ENCODE data around the gene PCCA. TPM values are rescaled to one million over a fixed set of nuclear protein-coding genes. Genes with fewer than 3 reads are reported as not detected.
"Not testable (repeated sequence)": the region's sequence is repeated elsewhere in the genome, so short reads cannot be mapped to it uniquely, and the experiment has no call there.

PCCA gene
- total and polyA plus RNA-seq, 4 donors = 8.3 to 71.8 (median 22.8) TPM

GRCh38 chr13:100214886-100215285 lies 126.0 kb downstream of the PCCA start:
- Histone ChIP-seq H3K4me1 (ENCODE audit: control insufficient read depth in 5 of 5, insufficient read depth in 5 of 5, low read length in 5 of 5) (no peaks in the 10 kb centered on the region), H3K9me3 (ENCODE audit: control insufficient read depth in 4 of 4, insufficient read depth in 3 of 4, low read length in 3 of 4) (no peaks in the 10 kb centered on the region), H3K36me3 (ENCODE audit: control insufficient read depth in 4 of 4, insufficient read depth in 4 of 4, low read length in 4 of 4) (peaks cover 0 to 9% (median 3%) of the 10 kb centered on the region in 4 donors), H3K27me3 (ENCODE audit: control insufficient read depth in 3 of 3, insufficient read depth in 3 of 3, low read length in 2 of 3) (no peaks in the 10 kb centered on the region), H3K9ac (ENCODE audit: insufficient read depth in 1 of 2, low read length in 2 of 2) (no peak overlapping the region), H3K27ac (ENCODE audit: low read depth in 1 of 2, low read length in 1 of 2) (no peak overlapping the region), H3K4me3 (no peak overlapping the region)
- DNase-seq (no peak), ATAC-seq (ENCODE audit: insufficient read depth, low FRiP score) (no peak)
- WGBS, 2 donors = 94 to 97% methylated on average over 3 of the region's 3 CpGs
- TF ChIP-seq CTCF (IDR thresholded peaks at IDR 0.05; ENCODE audit: control extremely low read depth, extremely low read depth) = no peak

GRCh38 chr13:100221166-100221565 lies 132.3 kb downstream of the PCCA start:
- ATAC-seq (ENCODE audit: insufficient read depth, low FRiP score) (no peak), DNase-seq (no peak)
- no peaks in the 10 kb centered on the region for H3K27me3 ChIP-seq (ENCODE audit: control insufficient read depth in 3 of 3, insufficient read depth in 3 of 3, low read length in 2 of 3)
- 70 to 78% methylated on average over 2 of the region's 2 CpGs for WGBS, 2 donors
- no peak overlapping the region for H3K27ac ChIP-seq (ENCODE audit: low read depth in 1 of 2, low read length in 1 of 2)
- no peak overlapping the region for H3K9ac ChIP-seq (ENCODE audit: insufficient read depth in 1 of 2, low read length in 2 of 2)
- H3K9me3 ChIP-seq (ENCODE audit: control insufficient read depth in 4 of 4, insufficient read depth in 3 of 4, low read length in 3 of 4) = no peaks in the 10 kb centered on the region
- no peaks in the 10 kb centered on the region for H3K4me1 ChIP-seq (ENCODE audit: control insufficient read depth in 5 of 5, insufficient read depth in 5 of 5, low read length in 5 of 5)
- TF ChIP-seq CTCF (IDR thresholded peaks at IDR 0.05; ENCODE audit: control extremely low read depth, extremely low read depth) = no peak
- H3K4me3 ChIP-seq = no peak overlapping the region
- peaks cover 0 to 2% (median under 1%) of the 10 kb centered on the region in 4 donors for H3K36me3 ChIP-seq (ENCODE audit: control insufficient read depth in 4 of 4, insufficient read depth in 4 of 4, low read length in 4 of 4)

GRCh38 chr13:100223966-100224530 lies 135.2 kb downstream of the PCCA start:
- H3K27me3 ChIP-seq (ENCODE audit: control insufficient read depth in 3 of 3, insufficient read depth in 3 of 3, low read length in 2 of 3); H3K27ac ChIP-seq (ENCODE audit: low read depth in 1 of 2, low read length in 1 of 2); H3K4me1 ChIP-seq (ENCODE audit: control insufficient read depth in 5 of 5, insufficient read depth in 5 of 5, low read length in 5 of 5); DNase-seq; H3K9me3 ChIP-seq (ENCODE audit: control insufficient read depth in 4 of 4, insufficient read depth in 3 of 4, low read length in 3 of 4); ATAC-seq (ENCODE audit: insufficient read depth, low FRiP score); H3K4me3 ChIP-seq; H3K36me3 ChIP-seq (ENCODE audit: control insufficient read depth in 4 of 4, insufficient read depth in 4 of 4, low read length in 4 of 4); H3K9ac ChIP-seq (ENCODE audit: insufficient read depth in 1 of 2, low read length in 2 of 2): not testable (repeated sequence)
- 97 to 98% methylated on average over 25 to 30 of the region's 30 CpGs for WGBS, 2 donors

- WGBS, 2 donors = 83 to 88% methylated on average over 7 of the region's 7 CpGs
- no peak for DNase-seq
- no peak for TF ChIP-seq CTCF (IDR thresholded peaks at IDR 0.05; ENCODE audit: control extremely low read depth, extremely low read depth)
- Histone ChIP-seq H3K4me3 (no peak overlapping the region), H3K36me3 (ENCODE audit: control insufficient read depth in 4 of 4, insufficient read depth in 4 of 4, low read length in 4 of 4) (peaks cover 0 to 3% (median 0%) of the 10 kb centered on the region in 4 donors), H3K27ac (ENCODE audit: low read depth in 1 of 2, low read length in 1 of 2) (no peak overlapping the region), H3K9ac (ENCODE audit: insufficient read depth in 1 of 2, low read length in 2 of 2) (no peak overlapping the region), H3K9me3 (ENCODE audit: control insufficient read depth in 4 of 4, insufficient read depth in 3 of 4, low read length in 3 of 4) (no peaks in the 10 kb centered on the region), H3K4me1 (ENCODE audit: control insufficient read depth in 5 of 5, insufficient read depth in 5 of 5, low read length in 5 of 5) (peaks cover 0 to 10% (median 0%) of the 10 kb centered on the region in 5 donors), H3K27me3 (ENCODE audit: control insufficient read depth in 3 of 3, insufficient read depth in 3 of 3, low read length in 2 of 3) (no peaks in the 10 kb centered on the region)
- no peak for ATAC-seq (ENCODE audit: insufficient read depth, low FRiP score)
These were observed 140.7 kb downstream of the PCCA start for GRCh38 chr13:100229603-100230002.

Measured in lung (tissue), 12 donors.